Hepatocyte (in vitro differentiated cells): Measurements from ENCODE around the gene ETS2. TPM values are rescaled to one million over a fixed set of nuclear protein-coding genes. Genes with fewer than 3 reads are reported as not detected.

Experiments
- DNase-seq: peaks from one replicate; pipeline ENCODE4 v3.0.0-alpha.2; 2016; ENCODE audit warnings: low spot score
- H2AFZ ChIP-seq: fragments of 200-600 bp; sonication (generic); 2 replicates; pipeline ENCODE4 v1.6.0; 2016; ENCODE audit warnings: antibody characterized with exemption, mild to moderate bottlenecking
- H3K27ac ChIP-seq: fragments of 200-600 bp; sonication (generic); 2 replicates; pipeline ENCODE4 v1.5.1; 2016; ENCODE audit warnings: mild to moderate bottlenecking
- H3K27me3 ChIP-seq: fragments of 200-600 bp; sonication (generic); 2 replicates; pipeline ENCODE4 v1.6.1; 2016
- H3K36me3 ChIP-seq: fragments of 200-600 bp; sonication (generic); replicated peaks from 2 replicates; pipeline ENCODE4 v1.5.1; 2016; ENCODE audit warnings: low read depth; ENCODE audit not compliant: insufficient read depth
- H3K4me1 ChIP-seq: fragments of 200-600 bp; sonication (generic); 2 replicates; pipeline ENCODE4 v1.5.1; 2016; ENCODE audit warnings: mild to moderate bottlenecking, moderate library complexity; ENCODE audit not compliant: insufficient read depth
- H3K4me2 ChIP-seq: fragments of 200-600 bp; sonication (generic); 2 replicates; pipeline ENCODE4 v1.6.0; 2016
- H3K4me3 ChIP-seq: fragments of 200-600 bp; sonication (generic); 2 replicates; pipeline ENCODE4 v1.5.1; 2016; ENCODE audit warnings: mild to moderate bottlenecking
- H3K79me2 ChIP-seq: fragments of 200-600 bp; sonication (generic); 2 replicates; pipeline ENCODE4 v1.6.0; 2017; ENCODE audit warnings: mild to moderate bottlenecking
- H3K9me2 ChIP-seq: fragments of 200-600 bp; sonication (generic); replicated peaks from 2 replicates; pipeline ENCODE4 v1.6.0; 2017; ENCODE audit warnings: mild to moderate bottlenecking; ENCODE audit not compliant: insufficient read depth
- H3K9me3 ChIP-seq: fragments of 200-600 bp; sonication (generic); 2 replicates; pipeline ENCODE4 v1.5.1; 2016; ENCODE audit warnings: low read depth, mild to moderate bottlenecking
- H4K20me1 ChIP-seq: fragments of 200-600 bp; sonication (generic); 2 replicates; pipeline ENCODE4 v1.6.0; 2016; ENCODE audit warnings: mild to moderate bottlenecking; ENCODE audit not compliant: insufficient read depth, poor library complexity, severe bottlenecking
- CTCF ChIP-seq: fragments of 200-600 bp; sonication (generic); IDR thresholded peaks from 2 replicates; pipeline ENCODE4 v1.5.1; 2016; ENCODE audit warnings: antibody characterized with exemption, mild to moderate bottlenecking; ENCODE audit not compliant: poor library complexity
- EZH2 ChIP-seq: fragments of 200-600 bp; sonication (generic); IDR thresholded peaks from 2 replicates; pipeline ENCODE4 v1.6.1; 2016; ENCODE audit warnings: antibody characterized with exemption, mild to moderate bottlenecking, borderline replicate concordance
- EZH2phosphoT487 ChIP-seq: fragments of 200-600 bp; sonication (generic); IDR thresholded peaks from one replicate; pipeline ENCODE4 v1.6.1; 2018; ENCODE audit warnings: antibody characterized with exemption, mild to moderate bottlenecking, low read depth, moderate library complexity; ENCODE audit not compliant: unreplicated experiment, severe bottlenecking
- WGBS: methylation state at CpG from one replicate; pipeline ENCODE4 v1.1.6; 2016; ENCODE audit warnings: low lambda C conversion rate; ENCODE audit errors: missing lambda C conversion rate; 5-methylcytosine and 5-hydroxymethylcytosine counted together
- polyA plus RNA-seq: library from polyadenylated mRNA; unstranded; fragments of >200 nt; fragmentation: Nextera tagmentation; extraction: Ambion mirVana; gene quantifications from 2 replicates; pipeline ENCODE4 v1.2.1, GENCODE V29; 2016
- total RNA-seq: library from RNA; depleted of rRNA; stranded (reverse); fragments of >200 nt; gene quantifications from 2 replicates; pipeline ENCODE4 v1.2.3, GENCODE V29; 2014

ETS2 gene
- total and polyA plus RNA-seq, 2 experiments from 2014 or later, result 95.1 to 106 TPM

- Histone ChIP-seq H4K20me1 (no peaks in the 10 kb centered on the region), H3K9me3 (no peaks in the 10 kb centered on the region), H3K4me1 (peaks cover 10% of the 10 kb centered on the region), H3K36me3 (no peaks in the 10 kb centered on the region), H3K27me3 (no peaks in the 10 kb centered on the region), H3K4me2 (no peak overlapping the region), H3K27ac (no peak overlapping the region), H3K79me2 (no peaks in the 10 kb centered on the region), H2AFZ (no peak overlapping the region), H3K4me3 (no peak overlapping the region), H3K9me2 (no peaks in the 10 kb centered on the region)
- TF ChIP-seq EZH2, result no peak
- TF ChIP-seq CTCF, result no peak
- no peak for TF ChIP-seq EZH2phosphoT487
- no peak for DNase-seq
- WGBS, result 67% methylated on average over 3 of the region's 3 CpGs
Measured at GRCh38 chr21:38833117-38833516, 27.4 kb downstream of the ETS2 start.

- H3K36me3 ChIP-seq, result no peaks in the 10 kb centered on the region
- 63% methylated on average over 3 of the region's 3 CpGs for WGBS
- TF ChIP-seq EZH2, result no peak
- no peak for TF ChIP-seq EZH2phosphoT487
- TF ChIP-seq CTCF, result no peak
Measured at GRCh38 chr21:38834725-38835124, 29.0 kb downstream of the ETS2 start.

GRCh38 chr21:38837806-38838461 is 32.2 kb downstream of the ETS2 start:
- Histone ChIP-seq H3K9me3 (no peaks in the 10 kb centered on the region), H3K79me2 (no peaks in the 10 kb centered on the region), H3K4me3 (no peak overlapping the region), H3K36me3 (no peaks in the 10 kb centered on the region), H3K27ac (no peak overlapping the region), H3K27me3 (no peaks in the 10 kb centered on the region), H3K4me2 (no peak overlapping the region), H4K20me1 (no peaks in the 10 kb centered on the region), H2AFZ (no peak overlapping the region), H3K9me2 (no peaks in the 10 kb centered on the region), H3K4me1 (peaks cover 4% of the 10 kb centered on the region)
- DNase-seq, result no peak
- TF ChIP-seq EZH2 (no peak), CTCF (no peak), EZH2phosphoT487 (no peak)
- WGBS, result 69% methylated on average over 5 of the region's 5 CpGs

More at GRCh38 chr21:38834725-38835124, 29.0 kb downstream of the ETS2 start:
- Histone ChIP-seq H3K9me3 (no peaks in the 10 kb centered on the region), H3K27me3 (no peaks in the 10 kb centered on the region), H3K4me2 (no peak overlapping the region), H4K20me1 (no peaks in the 10 kb centered on the region), H3K4me1 (peaks cover 10% of the 10 kb centered on the region), H3K27ac (no peak overlapping the region), H3K79me2 (no peaks in the 10 kb centered on the region), H3K4me3 (no peak overlapping the region), H3K9me2 (no peaks in the 10 kb centered on the region), H2AFZ (no peak overlapping the region)
- no peak for DNase-seq
